Loucy (cell line): ENCODE measurements around the gene SST.

Experiments
- CTCF ChIP-seq: fragments of 200-600 bp; sonication (generic); conservative IDR thresholded peaks from 2 replicates; pipeline ENCODE4 v1.5.1; 2014; ENCODE audit warnings: mild to moderate bottlenecking, antibody characterized with exemption, low read length
- EZH2phosphoT487 ChIP-seq: fragments of 200-600 bp; IDR thresholded peaks from 2 replicates; pipeline ENCODE4 v1.6.1; 2018; ENCODE audit warnings: antibody characterized with exemption, mild to moderate bottlenecking, moderate library complexity, borderline replicate concordance

GRCh38 chr3:187661267-187661666 is 8.9 kb downstream of the SST start:
- no peak for TF ChIP-seq CTCF
- no peak for TF ChIP-seq EZH2phosphoT487
